RKO (cell line): ENCODE measurements around the gene CNTRL.
"Not testable (repeated sequence)": the region's sequence is repeated elsewhere in the genome, so short reads cannot be mapped to it uniquely, and the experiment has no call there.

ENCODE experiments used
- DNase-seq: peaks from one replicate; pipeline ENCODE4 v3.0.0-alpha.2; 2016; ENCODE audit warnings: low spot score

Gene CNTRL

GRCh38 chr9:121073038-121073437, 1.7 kb upstream of the CNTRL start:
- peak; percentile 25 for DNase-seq

GRCh38 chr9:121075251-121076036, 689 bp downstream of the CNTRL start:
- DNase-seq = peak; percentile 78

GRCh38 chr9:121082075-121082474, 7.3 kb downstream of the CNTRL start:
- DNase-seq = no peak

DNA sequence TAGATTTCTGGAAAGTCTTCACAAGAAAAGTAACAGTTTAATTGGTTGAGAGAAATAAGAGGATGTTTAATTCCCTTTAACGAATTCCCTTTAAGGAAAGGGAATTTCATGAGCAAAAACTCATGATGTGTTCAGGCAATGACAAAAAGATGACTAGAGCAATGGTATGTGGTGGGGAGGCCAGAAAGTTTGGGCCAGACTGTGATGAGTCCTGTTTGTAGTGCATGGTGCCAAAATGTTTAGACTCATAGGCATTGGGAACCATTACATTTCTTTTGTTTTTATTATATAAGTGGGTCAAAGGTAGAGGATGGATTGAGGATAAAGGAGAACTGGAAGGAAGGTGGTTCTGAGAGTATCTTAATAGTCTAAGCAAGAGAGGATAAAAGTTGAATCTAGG, 10.9 kb downstream of the CNTRL start:
- DNase-seq = peak; percentile 52

DNA sequence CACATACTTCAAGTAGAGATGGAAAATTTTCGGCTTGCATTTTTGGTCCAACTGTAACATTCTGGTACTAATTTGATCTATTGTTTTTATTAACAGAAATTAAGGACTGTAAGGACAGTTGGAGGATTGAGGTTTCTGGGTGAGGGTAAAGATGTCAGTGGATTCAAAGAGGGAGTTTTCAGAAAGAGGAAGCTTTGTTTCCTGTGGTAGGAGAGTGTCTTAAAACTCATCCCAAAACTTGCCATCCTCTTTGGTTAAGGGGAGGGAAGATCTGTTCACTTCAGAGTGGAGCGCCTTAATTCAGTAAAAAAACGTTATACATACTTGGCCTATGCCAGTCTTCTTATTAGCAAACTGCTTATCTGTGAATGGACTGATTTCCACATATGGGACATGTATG, 13.8 kb downstream of the CNTRL start:
- DNase-seq = no peak

DNA sequence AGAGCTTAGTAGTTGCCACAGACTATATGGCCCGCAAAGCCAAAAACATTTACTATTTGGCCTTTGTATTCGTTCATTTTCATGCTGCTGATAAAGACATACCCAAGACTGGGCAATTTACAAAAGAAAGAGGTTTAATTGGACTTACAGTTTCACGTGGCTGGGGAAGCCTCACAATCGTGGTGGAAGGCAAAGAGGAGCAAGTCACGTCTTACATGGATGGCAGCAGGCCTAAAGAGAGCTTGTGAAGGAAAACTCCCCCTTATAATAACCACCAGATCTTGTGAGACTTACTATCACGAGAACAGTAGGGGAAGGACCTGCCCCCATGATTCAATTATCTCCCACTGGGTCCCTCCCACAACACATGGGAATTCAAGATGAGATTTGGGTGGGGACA, 16.0 kb downstream of the CNTRL start:
- DNase-seq = not testable (repeated sequence)

GRCh38 chr9:121095057-121095456, 20.3 kb downstream of the CNTRL start:
- DNase-seq = no peak

DNA sequence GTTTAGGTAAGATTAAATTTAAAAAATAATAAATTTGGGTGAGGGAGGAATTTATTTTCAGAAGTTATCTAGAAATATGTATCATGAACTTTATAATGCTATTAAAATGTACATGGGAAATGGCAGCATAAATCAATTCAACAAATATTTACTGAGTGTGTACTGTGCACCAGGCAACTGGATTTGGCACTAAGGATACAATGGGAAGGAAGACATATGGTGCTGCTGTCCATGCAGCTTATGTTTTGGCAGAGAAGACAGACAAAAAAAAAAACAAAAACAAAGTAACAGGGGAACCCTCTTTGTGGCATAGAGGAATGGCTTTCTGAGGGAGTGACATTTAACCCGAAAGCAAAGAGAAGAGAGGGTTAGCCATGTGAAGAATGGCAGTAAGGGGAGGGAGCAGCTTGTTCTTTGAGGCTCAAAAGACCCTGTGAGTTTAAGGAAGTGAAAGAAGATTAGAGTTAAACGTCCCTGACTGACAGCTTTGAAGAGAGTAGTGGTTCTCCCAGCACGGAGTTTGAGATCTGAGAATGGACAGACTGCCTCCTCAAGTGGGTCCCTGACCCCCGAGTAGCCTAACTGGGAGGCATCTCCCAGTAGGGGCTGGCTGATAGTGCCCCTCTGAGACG, 23.9 kb downstream of the CNTRL start:
- no peak for DNase-seq

GRCh38 chr9:121104054-121104453, 29.3 kb downstream of the CNTRL start:
- not testable (repeated sequence) for DNase-seq

DNA sequence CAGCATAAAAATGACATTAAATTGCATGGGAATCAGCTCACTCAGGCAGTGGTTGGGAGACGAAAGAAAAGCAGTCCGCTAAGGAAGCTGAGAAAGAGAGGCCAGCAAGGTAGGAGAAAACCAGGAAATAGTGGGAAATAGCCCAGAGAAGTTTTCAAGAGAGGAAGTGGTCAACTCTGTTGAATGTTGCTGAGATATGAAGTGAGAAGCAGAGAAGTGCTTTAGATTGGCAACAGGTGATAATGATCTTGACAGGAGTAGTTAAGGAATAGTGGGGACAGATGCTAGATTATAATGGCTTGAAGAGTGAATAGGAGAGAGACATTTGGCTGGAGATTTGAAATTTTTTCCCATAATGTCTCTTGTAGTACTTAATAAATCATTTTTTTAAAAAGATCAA, 30.8 kb downstream of the CNTRL start:
- no peak for DNase-seq

GRCh38 chr9:121107029-121107428, 32.3 kb downstream of the CNTRL start:
- peak; percentile 76 for DNase-seq

DNA sequence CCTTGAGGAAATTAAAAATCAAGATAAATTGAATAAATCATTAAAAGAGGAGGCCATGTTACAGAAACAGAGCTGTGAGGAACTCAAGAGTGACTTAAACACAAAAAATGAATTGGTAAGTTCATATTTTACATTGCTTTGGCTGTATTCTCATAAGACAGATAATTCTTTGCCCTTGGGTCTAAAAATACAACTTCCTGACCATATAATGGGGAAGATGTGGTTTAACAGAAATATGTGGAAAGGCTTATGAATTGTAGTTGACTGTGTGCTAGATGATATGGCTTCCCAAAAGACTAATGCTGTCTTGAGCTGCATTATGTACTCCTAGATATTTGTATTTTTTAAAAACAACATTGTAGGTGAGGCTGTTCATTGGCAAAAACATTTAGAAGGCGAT, 33.1 kb downstream of the CNTRL start:
- DNase-seq = no peak

DNA sequence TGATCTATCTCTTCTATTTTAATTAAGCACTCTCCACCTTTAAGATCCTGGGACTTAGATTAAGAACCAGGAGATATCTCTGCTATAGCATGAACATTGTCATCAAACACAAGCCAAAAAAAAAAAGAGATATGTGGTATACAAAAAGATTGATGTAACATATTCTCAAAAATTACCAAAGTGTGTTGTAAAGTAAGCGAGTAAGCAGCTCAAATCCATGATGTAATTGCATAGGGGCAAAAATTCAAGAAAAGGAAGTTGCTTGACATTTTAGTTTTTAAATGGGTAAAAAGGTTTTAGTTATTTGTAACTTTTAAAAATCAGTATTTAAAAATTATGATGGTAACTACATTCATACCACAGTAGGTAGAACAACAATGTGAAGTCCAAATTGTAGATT, 40.7 kb downstream of the CNTRL start:
- DNase-seq = no peak

- DNase-seq = no peak
These were observed 43.5 kb downstream of the CNTRL start for GRCh38 chr9:121118266-121118665.

DNA sequence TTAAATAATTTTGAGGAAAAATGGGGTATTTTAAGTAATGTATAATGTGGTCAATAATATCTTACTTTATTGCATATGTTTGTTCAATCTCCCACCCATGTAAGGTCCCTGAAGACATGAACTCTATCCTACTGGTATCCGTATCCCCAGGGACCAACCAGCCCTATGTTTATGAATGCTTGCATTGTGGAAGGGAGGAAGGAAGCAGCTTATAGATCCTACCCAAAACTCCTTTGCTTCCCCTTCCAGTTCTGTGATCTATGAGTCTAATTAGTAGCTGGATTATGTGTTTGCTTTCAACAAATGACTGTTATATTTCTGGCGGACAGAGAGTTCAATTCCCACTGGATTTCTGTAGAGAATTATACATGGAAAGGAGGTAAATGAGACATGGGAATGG, 45.6 kb downstream of the CNTRL start:
- DNase-seq = no peak

DNA sequence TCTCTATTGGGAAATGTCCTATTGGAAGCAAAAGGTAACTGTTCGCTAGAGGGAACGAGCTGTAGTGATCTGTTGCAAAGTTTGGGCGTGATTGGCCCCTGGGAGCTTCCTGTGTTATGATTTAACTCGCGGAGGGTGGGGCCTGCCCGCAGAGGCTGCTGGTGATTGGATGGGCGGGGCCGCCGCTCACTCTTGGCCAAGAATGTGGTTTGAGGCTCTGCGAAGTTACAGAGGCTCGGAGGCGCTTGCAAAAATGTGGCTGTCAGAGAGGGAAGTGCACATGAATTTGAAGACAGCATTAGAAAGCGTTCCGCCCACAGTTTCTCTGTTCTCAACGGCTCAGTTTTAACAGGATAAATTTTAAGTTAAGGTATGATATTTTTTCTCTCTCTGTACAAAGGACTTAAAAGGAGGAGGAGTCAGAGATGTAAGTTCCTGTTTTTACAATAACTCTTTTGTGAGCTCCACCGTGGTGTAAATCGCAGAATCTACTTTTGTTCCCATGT, 46.9 kb downstream of the CNTRL start:
- peak; percentile 99 for DNase-seq

GRCh38 chr9:121122246-121123032, 47.7 kb downstream of the CNTRL start:
- peak; percentile 42 for DNase-seq

DNA sequence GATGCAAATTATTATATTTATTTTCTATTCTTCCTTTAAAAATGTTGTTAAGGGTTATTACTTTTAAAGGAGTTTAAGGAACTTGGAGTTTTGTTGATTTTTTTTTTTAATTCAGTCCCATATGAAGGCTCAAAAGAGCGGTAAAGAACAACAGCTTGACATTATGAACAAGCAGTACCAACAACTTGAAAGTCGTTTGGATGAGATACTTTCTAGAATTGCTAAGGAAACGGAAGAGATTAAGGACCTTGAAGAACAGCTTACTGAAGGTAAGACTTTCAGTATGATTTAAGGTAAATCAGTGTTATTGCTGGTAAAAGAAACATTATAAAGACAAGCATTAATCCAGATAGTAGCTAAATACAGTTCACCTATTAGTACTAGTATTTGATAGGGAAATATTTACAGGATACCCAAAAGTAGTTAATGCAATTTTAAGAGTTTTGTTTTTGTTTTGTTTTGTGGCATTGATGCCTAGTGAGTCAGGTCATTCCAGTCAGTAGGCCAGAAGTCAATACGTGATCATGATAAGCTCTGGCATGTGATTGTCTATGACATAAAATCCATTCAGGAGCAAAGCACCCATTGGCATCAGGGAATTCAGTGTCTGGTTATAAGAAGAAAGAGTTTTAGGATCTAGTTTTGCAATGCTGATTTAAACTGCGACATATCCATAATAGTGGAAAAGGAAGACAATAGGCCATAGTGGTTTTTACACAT, 49.2 kb downstream of the CNTRL start:
- DNase-seq = no peak

DNA sequence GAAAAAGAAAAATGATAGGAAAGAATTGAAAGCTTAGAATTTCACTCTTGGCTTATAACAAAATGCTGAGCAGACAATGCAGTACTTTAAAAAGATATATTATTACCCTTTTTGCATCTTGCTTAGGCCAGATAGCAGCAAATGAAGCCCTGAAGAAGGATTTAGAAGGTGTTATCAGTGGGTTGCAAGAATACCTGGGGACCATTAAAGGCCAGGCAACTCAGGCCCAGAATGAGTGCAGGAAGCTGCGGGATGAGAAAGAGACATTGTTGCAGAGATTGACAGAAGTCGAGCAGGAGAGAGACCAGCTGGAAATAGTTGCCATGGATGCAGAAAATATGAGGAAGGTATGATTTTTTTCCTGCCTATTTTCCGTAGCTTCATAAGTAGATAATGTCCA, 50.8 kb downstream of the CNTRL start:
- no peak for DNase-seq

DNA sequence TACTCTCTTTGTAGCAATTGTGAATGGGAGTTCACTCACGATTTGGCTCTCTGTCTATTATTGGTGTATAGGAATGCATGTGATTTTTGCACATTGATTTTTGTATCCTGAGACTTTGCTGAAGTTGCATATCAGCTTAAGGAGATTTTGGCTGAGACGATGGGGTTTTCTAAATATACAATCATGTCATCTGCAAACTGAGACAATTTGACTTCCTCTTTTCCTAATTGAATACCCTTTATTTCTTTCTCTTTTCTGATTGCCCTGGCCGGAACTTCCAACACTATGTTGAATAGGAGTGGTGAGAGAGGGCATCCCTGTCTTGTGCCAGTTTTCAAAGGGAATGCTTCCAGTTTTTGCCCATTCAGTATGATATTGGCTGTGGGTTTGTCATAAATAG, 54.6 kb downstream of the CNTRL start:
- not testable (repeated sequence) for DNase-seq

DNA sequence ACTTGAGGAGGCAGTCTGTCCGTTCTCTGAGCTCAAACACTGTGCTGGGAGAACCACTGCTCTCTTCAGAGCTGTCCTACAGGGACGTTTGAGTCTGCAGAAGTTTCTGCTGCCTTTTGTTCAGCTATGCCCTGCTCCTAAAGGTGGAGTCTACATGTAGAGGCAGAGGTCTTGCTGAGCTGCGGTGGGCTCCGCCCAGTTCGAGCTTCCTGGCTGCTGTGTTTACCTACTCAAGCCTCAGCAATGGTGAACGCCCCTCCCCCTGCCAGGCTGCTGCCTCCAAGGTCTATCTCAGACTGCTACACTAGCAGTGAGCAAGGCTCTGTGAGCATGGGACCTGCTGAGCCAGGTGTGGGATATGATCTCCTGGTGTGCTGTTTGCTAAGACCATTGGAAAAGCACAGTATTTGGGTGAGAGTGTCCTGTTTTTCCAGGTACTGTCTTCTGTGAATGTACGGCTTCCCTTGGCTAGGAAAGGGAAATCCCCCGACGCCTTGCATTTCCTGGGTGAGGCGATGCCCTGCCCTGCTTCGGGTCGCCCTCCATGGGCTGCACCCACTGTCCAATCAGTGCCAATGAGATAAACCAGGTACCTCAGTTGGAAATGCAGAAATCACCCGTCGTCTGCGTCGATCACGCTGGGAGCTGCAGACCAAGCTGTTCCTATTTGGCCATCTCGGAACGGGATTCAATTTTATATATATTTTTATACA, 58.5 kb downstream of the CNTRL start:
- no peak for DNase-seq
